Cardiac fibroblast (primary cell): Measurements from ENCODE around the gene PCDHA1.

Experiments
- DNase-seq, 2 donors: peaks; one replicate each; pipeline versions ENCODE4 v3.0.0 to v3.0.0-alpha.2; 2010; ENCODE audit warnings: low read depth in 2 of 2
- H3K4me3 ChIP-seq, 2 donors: replicated peaks in 1 of 2; 1 replicate in 1 of 2; 2 replicates in 1 of 2; pipeline ENCODE4 v1.5.1; 2011; ENCODE audit warnings: low read depth in 2 of 2, low read length in 2 of 2, mild to moderate bottlenecking in 2 of 2, moderate library complexity in 1 of 2
- TF ChIP-seq, protein P1 (sequence below): IDR thresholded peaks from one replicate; pipeline ENCODE4 v1.5.1; 2011; ENCODE audit warnings: low read depth, mild to moderate bottlenecking, low read length, inconsistent platforms

The PCDHA1 gene

DNA sequence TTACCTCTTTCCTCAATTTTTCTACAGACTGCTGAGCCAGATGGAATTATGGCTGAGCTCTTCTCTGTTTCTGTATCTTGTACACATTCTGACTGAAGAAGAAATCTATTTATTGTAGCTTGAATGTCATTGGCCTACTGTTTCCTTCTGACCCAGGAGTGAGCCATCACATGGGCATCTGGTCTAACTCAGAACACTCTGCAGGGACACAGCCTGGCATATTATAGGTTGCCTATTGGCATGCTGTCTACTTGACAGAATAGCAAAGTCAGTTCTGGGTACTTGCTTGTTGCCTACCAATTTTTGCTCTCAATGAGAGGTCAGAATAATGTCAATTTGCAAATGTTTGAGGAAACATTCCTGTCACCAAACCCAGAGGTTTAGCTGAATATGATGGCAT is 187.6 kb downstream of the PCDHA1 start:
- no peak for DNase-seq
- TF ChIP-seq, protein P1, sequence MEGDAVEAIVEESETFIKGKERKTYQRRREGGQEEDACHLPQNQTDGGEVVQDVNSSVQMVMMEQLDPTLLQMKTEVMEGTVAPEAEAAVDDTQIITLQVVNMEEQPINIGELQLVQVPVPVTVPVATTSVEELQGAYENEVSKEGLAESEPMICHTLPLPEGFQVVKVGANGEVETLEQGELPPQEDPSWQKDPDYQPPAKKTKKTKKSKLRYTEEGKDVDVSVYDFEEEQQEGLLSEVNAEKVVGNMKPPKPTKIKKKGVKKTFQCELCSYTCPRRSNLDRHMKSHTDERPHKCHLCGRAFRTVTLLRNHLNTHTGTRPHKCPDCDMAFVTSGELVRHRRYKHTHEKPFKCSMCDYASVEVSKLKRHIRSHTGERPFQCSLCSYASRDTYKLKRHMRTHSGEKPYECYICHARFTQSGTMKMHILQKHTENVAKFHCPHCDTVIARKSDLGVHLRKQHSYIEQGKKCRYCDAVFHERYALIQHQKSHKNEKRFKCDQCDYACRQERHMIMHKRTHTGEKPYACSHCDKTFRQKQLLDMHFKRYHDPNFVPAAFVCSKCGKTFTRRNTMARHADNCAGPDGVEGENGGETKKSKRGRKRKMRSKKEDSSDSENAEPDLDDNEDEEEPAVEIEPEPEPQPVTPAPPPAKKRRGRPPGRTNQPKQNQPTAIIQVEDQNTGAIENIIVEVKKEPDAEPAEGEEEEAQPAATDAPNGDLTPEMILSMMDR = no peak
- no peak overlapping the region for H3K4me3 ChIP-seq

DNA sequence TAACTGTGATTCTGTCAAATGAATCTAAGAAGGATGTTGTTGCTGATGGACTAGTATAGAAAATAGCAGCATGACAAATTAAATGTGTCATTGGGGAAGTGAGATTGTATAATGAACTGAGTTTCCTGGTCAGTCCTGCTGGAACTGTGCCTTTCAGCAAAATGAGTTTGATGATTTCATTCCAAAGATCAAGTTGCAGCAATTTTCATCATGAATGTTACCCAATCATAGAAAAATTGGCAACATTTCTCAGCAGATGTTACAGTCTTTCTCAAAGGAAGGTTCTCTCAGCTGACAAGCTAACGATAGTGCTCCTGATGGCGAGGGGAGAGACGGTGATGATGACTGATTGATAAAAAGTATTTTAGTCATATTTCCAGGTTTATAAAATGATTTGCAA is 191.1 kb downstream of the PCDHA1 start:
- DNase-seq = peak in 1 of 2 donors; percentile 65
- no peak overlapping the region for H3K4me3 ChIP-seq
- TF ChIP-seq, protein P1 = no peak

DNA sequence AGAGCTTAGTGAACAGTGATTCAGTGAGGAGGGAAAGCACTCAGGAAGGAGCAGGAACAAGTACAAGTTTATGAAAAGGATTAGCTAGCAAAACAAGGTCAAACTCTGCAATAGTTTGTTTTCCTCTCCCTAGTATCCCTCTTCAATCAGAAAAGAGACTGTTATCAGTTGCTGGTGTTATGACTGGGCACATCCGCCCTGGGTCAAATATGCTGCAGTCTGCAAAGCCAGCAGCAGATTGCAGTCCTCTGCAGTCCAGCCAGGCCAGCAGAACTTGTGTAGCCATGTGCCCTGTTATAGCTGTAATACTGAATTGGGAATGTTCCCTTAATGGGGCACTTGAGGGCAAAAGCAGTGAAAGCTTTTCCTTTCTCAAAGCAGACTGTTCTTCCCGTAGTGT is 192.3 kb downstream of the PCDHA1 start:
- no peak overlapping the region for H3K4me3 ChIP-seq
- TF ChIP-seq, protein P1 = no peak
- DNase-seq = no peak

DNA sequence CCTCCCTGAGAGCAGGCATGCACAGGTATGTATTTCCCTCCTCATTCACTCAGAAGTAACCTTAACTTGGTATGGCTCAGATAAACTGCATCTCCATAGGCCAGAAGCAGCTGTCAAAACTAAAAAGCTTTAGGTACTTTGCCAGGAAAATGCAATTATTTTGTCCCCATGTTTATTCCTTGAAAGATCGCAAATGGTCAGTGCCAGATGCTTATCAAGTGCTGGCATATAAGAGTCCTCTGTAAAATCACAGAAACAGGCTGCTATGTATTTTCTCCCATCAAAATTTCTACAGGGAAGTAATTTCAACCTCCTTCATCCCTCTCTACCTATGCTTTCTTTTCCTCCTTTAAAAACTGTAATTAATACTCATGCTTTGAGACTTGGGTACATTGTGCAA is 193.0 kb downstream of the PCDHA1 start:
- TF ChIP-seq, protein P1 = no peak
- no peak for DNase-seq

DNA sequence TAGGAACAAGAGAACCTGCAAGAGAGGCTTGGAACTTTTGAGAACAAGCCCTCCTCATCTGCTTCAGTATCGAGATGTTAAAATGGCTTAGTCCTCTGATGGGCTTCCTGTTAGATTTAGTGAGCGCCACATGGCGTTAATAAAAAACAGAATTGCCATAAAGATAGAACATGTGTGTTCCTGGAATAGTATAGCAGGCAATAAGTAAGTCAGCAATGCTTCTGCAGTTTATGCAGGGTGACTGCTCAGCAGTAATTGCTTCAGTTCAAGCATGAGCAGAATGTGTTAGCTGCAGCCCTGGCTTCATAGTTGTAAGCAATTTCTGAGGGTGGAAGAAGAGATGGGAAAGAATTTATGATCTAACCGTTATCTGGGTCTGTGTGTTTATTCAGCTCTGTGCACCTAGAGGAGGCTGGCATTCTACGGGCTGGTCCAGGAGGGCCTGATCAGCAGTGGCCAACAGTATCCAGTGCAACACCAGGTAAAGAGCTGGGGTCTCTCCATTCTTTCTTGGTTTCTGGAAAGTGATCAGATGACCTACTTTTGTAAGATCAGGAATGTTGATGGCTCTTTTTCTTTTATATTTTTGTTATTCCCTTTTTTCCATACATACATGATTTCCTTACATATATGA is 196.3 kb downstream of the PCDHA1 start:
- TF ChIP-seq, protein P1 = no peak

More for the DNA sequence above, 193.0 kb downstream of the PCDHA1 start:
- H3K4me3 ChIP-seq = no peak overlapping the region

DNA sequence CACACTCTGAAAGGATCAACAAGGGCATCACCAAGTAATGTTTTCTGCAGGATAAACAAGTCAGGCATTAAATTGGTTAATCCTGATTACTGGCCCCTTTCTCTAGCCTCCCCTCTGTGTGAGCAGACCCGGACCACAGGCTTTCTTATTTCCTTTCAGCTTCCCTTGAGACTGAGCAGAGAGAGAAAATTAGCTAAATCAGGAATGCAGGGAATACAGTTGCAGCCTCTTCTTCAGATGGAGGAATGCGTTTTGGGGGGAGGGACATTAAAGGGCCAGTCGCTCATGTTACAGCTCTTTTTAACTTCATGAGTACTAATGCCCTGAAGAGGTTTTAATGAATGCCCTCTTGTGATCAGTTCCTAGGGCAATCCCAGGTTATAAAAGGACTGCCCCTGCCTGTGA is 200.2 kb downstream of the PCDHA1 start:
- DNase-seq = no peak
- no peak overlapping the region for H3K4me3 ChIP-seq
- TF ChIP-seq, protein P1 = no peak

More for the DNA sequence above, 196.3 kb downstream of the PCDHA1 start:
- H3K4me3 ChIP-seq = no peak overlapping the region
- no peak for DNase-seq

DNA sequence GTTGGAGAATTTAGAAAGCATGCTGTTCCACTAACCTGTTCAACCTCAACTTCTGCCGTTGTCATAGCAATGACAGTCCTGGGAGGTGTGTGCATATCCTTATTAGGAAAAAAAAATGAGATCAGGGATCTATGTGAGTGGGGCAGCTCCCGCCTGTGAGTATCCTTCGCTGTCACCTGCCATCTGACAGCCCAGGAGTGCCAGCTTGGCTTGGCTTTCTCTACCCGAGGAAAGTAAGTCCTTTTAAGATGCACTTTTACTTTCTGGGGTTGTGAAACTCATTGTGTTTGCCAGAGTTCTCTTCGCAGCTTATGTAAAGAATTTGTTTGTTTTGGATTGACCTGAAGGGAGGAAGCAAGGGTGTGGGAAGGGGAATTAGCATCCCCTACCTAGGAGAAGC is 202.2 kb downstream of the PCDHA1 start:
- TF ChIP-seq, protein P1 = no peak
- no peak for DNase-seq
- H3K4me3 ChIP-seq = no peak overlapping the region
